HG03045 (cell line): Measurements from ENCODE around the gene RPS4Y1.
"Not testable (repeated sequence)": the region's sequence is repeated elsewhere in the genome, so short reads cannot be mapped to it uniquely, and the experiment has no call there.

Experiments
- ATAC-seq: cut with Tn5 transposase; IDR thresholded peaks from one replicate; pipeline ENCODE4 v1.9.1; 2021; ENCODE audit warnings: mild to moderate bottlenecking, moderate library complexity; ENCODE audit not compliant: unreplicated experiment

Gene RPS4Y1

GRCh38 chrY:2841471-2841893 is at the start of gene RPS4Y1:
RPS4Y1 (plus strand) TSS chrY:2841602; CDS start chrY:2841625, 23 bp downstream.
- ATAC-seq, result peak; percentile 82

GRCh38 chrY:2796977-2797523 is 44.4 kb upstream of the RPS4Y1 start:
- ATAC-seq, result no peak

- ATAC-seq, result no peak
Measured at GRCh38 chrY:2797991-2798390, 43.4 kb upstream of the RPS4Y1 start.

GRCh38 chrY:2800246-2800645 is 41.2 kb upstream of the RPS4Y1 start:
- ATAC-seq, result no peak

- ATAC-seq, result not testable (repeated sequence)
Measured at GRCh38 chrY:2817146-2817896, 24.1 kb upstream of the RPS4Y1 start.

- no peak for ATAC-seq
Measured at GRCh38 chrY:2824471-2824870, 16.9 kb upstream of the RPS4Y1 start.

- ATAC-seq, result no peak
Measured at GRCh38 chrY:2828497-2828896, 12.9 kb upstream of the RPS4Y1 start.

GRCh38 chrY:2835230-2835629 is 6.2 kb upstream of the RPS4Y1 start:
- no peak for ATAC-seq

GRCh38 chrY:2837078-2837477 is 4.3 kb upstream of the RPS4Y1 start:
- ATAC-seq, result no peak

- ATAC-seq, result no peak
Measured at GRCh38 chrY:2837932-2838331, 3.5 kb upstream of the RPS4Y1 start.

- no peak for ATAC-seq
Measured at GRCh38 chrY:2846791-2847190, 5.4 kb downstream of the RPS4Y1 start.

GRCh38 chrY:2848384-2848783 is 7.0 kb downstream of the RPS4Y1 start:
- ATAC-seq, result no peak

GRCh38 chrY:2849368-2849767 is 8.0 kb downstream of the RPS4Y1 start:
- ATAC-seq, result no peak

- no peak for ATAC-seq
Measured at GRCh38 chrY:2854145-2854774, 12.9 kb downstream of the RPS4Y1 start.

GRCh38 chrY:2857068-2857467 is 15.7 kb downstream of the RPS4Y1 start:
- ATAC-seq, result no peak

GRCh38 chrY:2857686-2858085 is 16.3 kb downstream of the RPS4Y1 start:
- ATAC-seq, result no peak

GRCh38 chrY:2859782-2860181 is 18.4 kb downstream of the RPS4Y1 start:
- ATAC-seq, result no peak

- ATAC-seq, result no peak
Measured at GRCh38 chrY:2860511-2860910, 19.1 kb downstream of the RPS4Y1 start.

- ATAC-seq, result no peak
Measured at GRCh38 chrY:2866581-2866980, 25.2 kb downstream of the RPS4Y1 start.

GRCh38 chrY:2867469-2867868 is 26.1 kb downstream of the RPS4Y1 start:
- ATAC-seq, result no peak

GRCh38 chrY:2868035-2868607 is 26.7 kb downstream of the RPS4Y1 start:
- ATAC-seq, result no peak

- not testable (repeated sequence) for ATAC-seq
Measured at GRCh38 chrY:2872234-2872633, 30.8 kb downstream of the RPS4Y1 start.
